ENCODE data around the gene ZNF516.

The ZNF516 gene

DNA sequence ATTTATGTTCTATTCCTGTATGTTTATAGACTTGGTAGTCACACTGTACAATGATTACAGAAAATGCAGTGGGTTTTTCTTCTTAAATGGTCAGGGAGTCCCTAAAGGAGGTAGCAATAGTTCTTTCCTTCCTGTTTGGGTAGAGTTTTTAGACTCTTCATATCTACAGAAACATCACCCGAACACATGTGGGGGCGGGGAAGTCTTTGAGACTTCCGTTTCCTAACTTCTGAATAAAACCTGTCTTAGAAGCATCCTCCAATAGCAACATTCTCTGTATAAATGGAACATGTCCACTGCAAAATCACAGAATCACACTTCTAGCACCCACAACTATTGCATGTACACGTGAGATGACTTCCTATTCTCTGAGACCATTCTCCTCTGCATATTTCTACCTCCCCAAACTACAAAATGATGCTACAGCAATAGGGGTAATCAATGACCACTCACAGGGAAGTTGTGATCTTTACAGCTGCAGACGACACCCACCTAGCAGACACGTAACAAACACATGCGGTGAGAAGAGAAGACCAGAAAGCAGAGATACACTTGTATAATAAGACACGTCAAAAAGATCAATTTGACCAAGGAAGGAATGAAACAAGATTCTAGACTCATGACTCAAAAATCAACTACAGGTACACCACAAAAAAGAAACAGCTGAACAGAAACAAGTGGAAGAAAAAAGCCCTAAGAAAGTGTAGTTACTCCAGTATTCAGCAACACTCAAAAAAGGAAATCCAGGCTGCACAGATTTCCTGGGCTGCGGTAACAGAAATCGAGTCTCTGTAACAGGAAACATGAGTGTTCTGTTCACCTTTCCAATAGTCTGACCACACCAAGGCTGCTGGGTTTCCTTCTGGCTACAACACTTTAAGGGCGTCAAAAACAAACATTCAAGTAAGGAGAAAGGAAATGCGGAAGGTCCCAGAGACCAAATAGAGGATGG is 120.4 kb downstream of the ZNF516 start:
- WGBS: 98% methylated on average over 12 of the region's 12 CpGs
- Histone ChIP-seq H2BK15ac (ENCODE audit: low read depth, poor library complexity, severe bottlenecking) (no peak overlapping the region), H3K36me3 (ENCODE audit: control insufficient read depth in 1 of 2, insufficient read depth in 2 of 2, low read depth in 1 of 2, low read length in 2 of 2) (peaks cover 43 to 50% of the 10 kb centered on the region in 2 experiments)

GRCh38 chr18:76373297-76373696 is 121.7 kb downstream of the ZNF516 start:
- WGBS: 95% methylated on average over 5 of the region's 5 CpGs

More for the DNA sequence above, 120.4 kb downstream of the ZNF516 start:
- H3K4ac ChIP-seq (ENCODE audit: low read depth in 1 of 2, low read length in 2 of 2): no peak overlapping the region
- no peak overlapping the region for H2BK5ac ChIP-seq (ENCODE audit: low read depth, low read length, poor library complexity, severe bottlenecking)
- no peak overlapping the region for H3K14ac ChIP-seq (ENCODE audit: low read length in 2 of 2)
- peaks cover 44% of the 10 kb centered on the region for H3K79me1 ChIP-seq (replicated peaks; ENCODE audit: low read length, poor library complexity, severe bottlenecking)
- no peak overlapping the region for H3K23ac ChIP-seq (ENCODE audit: low read length in 2 of 2)
- no peak overlapping the region for H3K9ac ChIP-seq (ENCODE audit: low read length)
- H2BK120ac ChIP-seq (ENCODE audit: low read depth, low read length): no peak overlapping the region
- no peak overlapping the region for H3K27ac ChIP-seq (ENCODE audit: low read length, poor library complexity, severe bottlenecking)
- no peak overlapping the region for H3K4me2 ChIP-seq (ENCODE audit: low read length, poor library complexity, severe bottlenecking)
- H3K4me3 ChIP-seq (ENCODE audit: insufficient read depth in 1 of 2, low read depth in 1 of 2, low read length in 2 of 2): no peak overlapping the region
- no peak overlapping the region for H4K8ac ChIP-seq (ENCODE audit: low read length)
- DNase-seq: no peak
- no peak overlapping the region for H3K18ac ChIP-seq (ENCODE audit: low read depth in 1 of 2, low read length in 2 of 2)
- H3K9me3 ChIP-seq (ENCODE audit: control insufficient read depth, low read length): no peaks in the 10 kb centered on the region
- H4K91ac ChIP-seq (ENCODE audit: low read length): no peak overlapping the region
- peaks cover 2% of the 10 kb centered on the region for H3K4me1 ChIP-seq (ENCODE audit: control insufficient read depth, insufficient read depth, low read depth, low read length)
- H3K27me3 ChIP-seq (ENCODE audit: control insufficient read depth in 1 of 2, insufficient read depth in 1 of 2, low read length in 2 of 2): no peaks in the 10 kb centered on the region
- H2BK12ac ChIP-seq (ENCODE audit: low read length in 2 of 2): no peak overlapping the region
- no peak overlapping the region for H2AK5ac ChIP-seq (ENCODE audit: low read length, severe bottlenecking)
- no peak overlapping the region for H2AFZ ChIP-seq (ENCODE audit: low read depth, low read length)

DNA sequence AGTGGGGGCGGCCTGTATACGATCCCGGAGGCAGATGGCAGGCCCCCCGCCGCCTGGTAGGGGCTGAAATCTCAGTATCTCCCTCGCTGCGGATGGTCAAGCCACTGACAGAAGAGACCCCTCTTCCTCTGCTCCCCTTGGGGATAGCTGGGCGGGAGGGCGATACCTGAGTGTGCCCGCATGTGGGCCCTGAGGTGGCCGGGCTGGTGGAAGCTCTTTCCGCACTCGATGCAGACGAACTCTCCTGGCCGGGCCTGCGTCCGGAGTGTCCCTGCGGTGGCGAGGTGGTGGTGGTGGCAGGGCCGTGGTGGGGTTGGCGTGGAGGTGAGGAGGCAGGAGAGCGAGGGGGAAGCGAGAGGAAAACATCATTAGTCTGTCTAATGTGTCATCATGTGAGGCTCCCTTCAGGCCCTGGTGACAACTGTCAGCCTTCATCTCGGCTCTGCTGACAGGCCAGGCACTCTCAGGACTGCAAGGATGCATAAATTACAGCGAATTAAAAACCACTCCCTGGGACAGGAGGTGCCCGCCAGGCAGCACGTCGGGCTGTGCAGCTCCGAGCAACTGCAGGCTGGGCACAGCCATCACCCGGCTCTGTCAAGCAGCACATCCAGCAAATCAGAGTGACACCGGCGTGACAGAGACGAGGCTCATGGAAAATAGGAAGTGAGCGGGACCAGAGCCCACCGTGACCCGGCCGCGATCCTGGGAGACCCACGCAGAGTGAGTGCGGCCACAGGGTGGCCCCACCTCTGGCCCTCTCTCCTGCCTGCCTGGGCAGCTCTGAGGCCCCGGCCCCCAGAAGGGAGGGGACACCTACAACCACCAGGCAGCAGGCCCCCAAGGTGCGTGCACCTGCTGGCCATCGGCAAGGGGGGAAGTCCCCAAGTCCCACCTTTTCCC is 123.5 kb downstream of the ZNF516 start:
- H2BK5ac ChIP-seq (ENCODE audit: low read depth, low read length, poor library complexity, severe bottlenecking): no peak overlapping the region
- no peak overlapping the region for H2AFZ ChIP-seq (ENCODE audit: low read depth, low read length)
- no peak overlapping the region for H3K14ac ChIP-seq (ENCODE audit: low read length in 2 of 2)
- H3K23ac ChIP-seq (ENCODE audit: low read length in 2 of 2): no peak overlapping the region
- no peak overlapping the region for H4K8ac ChIP-seq (ENCODE audit: low read length)
- H4K91ac ChIP-seq (ENCODE audit: low read length): no peak overlapping the region
- no peak overlapping the region for H2AK5ac ChIP-seq (ENCODE audit: low read length, severe bottlenecking)
- H2BK120ac ChIP-seq (ENCODE audit: low read depth, low read length): no peak overlapping the region
- H2BK15ac ChIP-seq (ENCODE audit: low read depth, poor library complexity, severe bottlenecking): no peak overlapping the region
- 98% methylated on average over 43 of the region's 43 CpGs for WGBS
- peak overlapping the region in 1 of 2 experiments; percentile 3 for H3K4me3 ChIP-seq (ENCODE audit: insufficient read depth in 1 of 2, low read depth in 1 of 2, low read length in 2 of 2)
- no peak overlapping the region for H3K18ac ChIP-seq (ENCODE audit: low read depth in 1 of 2, low read length in 2 of 2)
- no peak overlapping the region for H3K27ac ChIP-seq (ENCODE audit: low read length, poor library complexity, severe bottlenecking)
- peaks cover 32% of the 10 kb centered on the region in 2 experiments for H3K36me3 ChIP-seq (ENCODE audit: control insufficient read depth in 1 of 2, insufficient read depth in 2 of 2, low read depth in 1 of 2, low read length in 2 of 2)
- no peak overlapping the region for H3K4me2 ChIP-seq (ENCODE audit: low read length, poor library complexity, severe bottlenecking)
- DNase-seq: no peak
- H3K27me3 ChIP-seq (ENCODE audit: control insufficient read depth in 1 of 2, insufficient read depth in 1 of 2, low read length in 2 of 2): no peaks in the 10 kb centered on the region
- no peak overlapping the region for H2BK12ac ChIP-seq (ENCODE audit: low read length in 2 of 2)
- no peak overlapping the region for H3K9ac ChIP-seq (ENCODE audit: low read length)
- H3K4me1 ChIP-seq (ENCODE audit: control insufficient read depth, insufficient read depth, low read depth, low read length): peaks cover 9% of the 10 kb centered on the region
- H3K4ac ChIP-seq (ENCODE audit: low read depth in 1 of 2, low read length in 2 of 2): no peak overlapping the region
- no peaks in the 10 kb centered on the region for H3K9me3 ChIP-seq (ENCODE audit: control insufficient read depth, low read length)
- peaks cover 36% of the 10 kb centered on the region for H3K79me1 ChIP-seq (replicated peaks; ENCODE audit: low read length, poor library complexity, severe bottlenecking)

More at GRCh38 chr18:76373297-76373696, 121.7 kb downstream of the ZNF516 start:
- no peak overlapping the region for H2AFZ ChIP-seq (ENCODE audit: low read depth, low read length)
- no peak overlapping the region for H3K23ac ChIP-seq (ENCODE audit: low read length in 2 of 2)
- no peak overlapping the region for H3K18ac ChIP-seq (ENCODE audit: low read depth in 1 of 2, low read length in 2 of 2)
- H4K91ac ChIP-seq (ENCODE audit: low read length): no peak overlapping the region
- no peak for DNase-seq
- no peak overlapping the region for H4K8ac ChIP-seq (ENCODE audit: low read length)
- H2BK12ac ChIP-seq (ENCODE audit: low read length in 2 of 2): no peak overlapping the region
- no peaks in the 10 kb centered on the region for H3K27me3 ChIP-seq (ENCODE audit: control insufficient read depth in 1 of 2, insufficient read depth in 1 of 2, low read length in 2 of 2)
- H3K14ac ChIP-seq (ENCODE audit: low read length in 2 of 2): no peak overlapping the region
- H3K4me1 ChIP-seq (ENCODE audit: control insufficient read depth, insufficient read depth, low read depth, low read length): peaks cover 2% of the 10 kb centered on the region
- H3K4me2 ChIP-seq (ENCODE audit: low read length, poor library complexity, severe bottlenecking): no peak overlapping the region
- H2AK5ac ChIP-seq (ENCODE audit: low read length, severe bottlenecking): no peak overlapping the region
- peaks cover 35% of the 10 kb centered on the region for H3K79me1 ChIP-seq (replicated peaks; ENCODE audit: low read length, poor library complexity, severe bottlenecking)
- H3K4ac ChIP-seq (ENCODE audit: low read depth in 1 of 2, low read length in 2 of 2): no peak overlapping the region
- no peaks in the 10 kb centered on the region for H3K9me3 ChIP-seq (ENCODE audit: control insufficient read depth, low read length)
- no peak overlapping the region for H3K4me3 ChIP-seq (ENCODE audit: insufficient read depth in 1 of 2, low read depth in 1 of 2, low read length in 2 of 2)
- H2BK120ac ChIP-seq (ENCODE audit: low read depth, low read length): no peak overlapping the region
- no peak overlapping the region for H3K9ac ChIP-seq (ENCODE audit: low read length)
- H3K27ac ChIP-seq (ENCODE audit: low read length, poor library complexity, severe bottlenecking): no peak overlapping the region
- no peak overlapping the region for H2BK15ac ChIP-seq (ENCODE audit: low read depth, poor library complexity, severe bottlenecking)
- H3K36me3 ChIP-seq (ENCODE audit: control insufficient read depth in 1 of 2, insufficient read depth in 2 of 2, low read depth in 1 of 2, low read length in 2 of 2): peaks cover 39 to 43% of the 10 kb centered on the region in 2 experiments
- no peak overlapping the region for H2BK5ac ChIP-seq (ENCODE audit: low read depth, low read length, poor library complexity, severe bottlenecking)

- Histone ChIP-seq H2BK120ac (ENCODE audit: low read depth, low read length) (no peak overlapping the region), H4K8ac (ENCODE audit: low read length) (no peak overlapping the region), H3K14ac (ENCODE audit: low read length in 2 of 2) (no peak overlapping the region), H3K36me3 (ENCODE audit: control insufficient read depth in 1 of 2, insufficient read depth in 2 of 2, low read depth in 1 of 2, low read length in 2 of 2) (peaks cover 32 to 39% of the 10 kb centered on the region in 2 experiments), H3K18ac (ENCODE audit: low read depth in 1 of 2, low read length in 2 of 2) (no peak overlapping the region), H3K27me3 (ENCODE audit: control insufficient read depth in 1 of 2, insufficient read depth in 1 of 2, low read length in 2 of 2) (no peaks in the 10 kb centered on the region), H3K4me2 (ENCODE audit: low read length, poor library complexity, severe bottlenecking) (no peak overlapping the region), H3K23ac (ENCODE audit: low read length in 2 of 2) (no peak overlapping the region), H3K4me1 (ENCODE audit: control insufficient read depth, insufficient read depth, low read depth, low read length) (peaks cover 10% of the 10 kb centered on the region), H2BK15ac (ENCODE audit: low read depth, poor library complexity, severe bottlenecking) (no peak overlapping the region), H2AFZ (ENCODE audit: low read depth, low read length) (no peak overlapping the region), H2BK12ac (ENCODE audit: low read length in 2 of 2) (no peak overlapping the region), H3K9me3 (ENCODE audit: control insufficient read depth, low read length) (no peaks in the 10 kb centered on the region), H3K79me1 (replicated peaks; ENCODE audit: low read length, poor library complexity, severe bottlenecking) (peaks cover 33% of the 10 kb centered on the region), H4K91ac (ENCODE audit: low read length) (no peak overlapping the region), H2AK5ac (ENCODE audit: low read length, severe bottlenecking) (no peak overlapping the region), H3K9ac (ENCODE audit: low read length) (no peak overlapping the region), H3K4me3 (ENCODE audit: insufficient read depth in 1 of 2, low read depth in 1 of 2, low read length in 2 of 2) (no peak overlapping the region), H3K27ac (ENCODE audit: low read length, poor library complexity, severe bottlenecking) (no peak overlapping the region), H2BK5ac (ENCODE audit: low read depth, low read length, poor library complexity, severe bottlenecking) (no peak overlapping the region), H3K4ac (ENCODE audit: low read depth in 1 of 2, low read length in 2 of 2) (no peak overlapping the region)
- 99% methylated on average over 10 of the region's 10 CpGs for WGBS
- DNase-seq: no peak
Observed at GRCh38 chr18:76370686-76371085, 124.4 kb downstream of the ZNF516 start.
